SKM-1 treated with dmso at 0.1 percent for 144 hours (cell line): ENCODE results near the gene RASAL2.
"Not testable (repeated sequence)": the region's sequence is repeated elsewhere in the genome, so short reads cannot be mapped to it uniquely, and the experiment has no call there.

Experiments
- DNase-seq: peaks from one replicate; lab custom pipeline; 2025; ENCODE audit not compliant: unreplicated experiment; lab: John Stamatoyannopoulos, UW

Gene RASAL2

DNA sequence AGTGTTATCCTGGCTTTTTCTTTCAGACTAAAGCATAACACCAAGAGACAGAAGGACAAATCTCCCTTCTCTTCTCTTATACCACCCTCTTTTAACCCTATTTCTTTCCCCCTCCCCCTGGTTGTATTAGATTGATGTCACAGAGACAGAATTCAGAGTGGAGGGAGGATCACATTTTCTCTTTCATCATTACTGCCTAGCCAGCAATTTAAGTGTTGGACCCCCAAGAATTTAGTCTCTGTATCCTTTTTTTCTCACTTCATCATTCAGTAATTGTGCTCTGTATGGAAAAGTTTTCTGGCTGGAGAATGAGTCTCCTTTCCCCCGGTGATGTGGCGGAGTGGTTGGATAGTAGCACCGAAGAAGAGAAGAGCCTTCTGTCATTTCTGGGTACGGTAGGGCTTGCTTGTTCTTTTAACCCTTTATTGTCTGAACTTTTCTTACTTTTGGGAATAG, 278.1 kb downstream of the RASAL2 start:
- no peak for DNase-seq

DNA sequence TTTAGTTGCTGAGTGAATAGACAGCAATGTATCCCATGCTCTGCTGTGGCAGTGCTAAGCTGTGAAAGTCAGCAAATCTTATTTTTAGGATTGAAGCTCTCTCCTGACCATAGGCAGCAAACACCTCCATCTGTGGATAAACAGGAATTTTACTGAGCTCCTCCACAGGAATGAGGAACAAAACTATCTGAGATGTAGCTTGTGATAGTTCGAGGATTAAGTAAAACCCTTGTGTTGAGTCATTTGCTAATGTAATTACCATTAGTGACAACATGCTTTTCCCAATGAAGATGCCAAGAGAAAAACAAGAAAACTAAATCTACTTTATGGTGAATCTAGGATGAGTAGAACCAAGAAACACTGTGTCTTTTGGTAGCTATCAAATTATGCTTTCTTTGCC, 280.1 kb downstream of the RASAL2 start:
- DNase-seq: no peak

DNA sequence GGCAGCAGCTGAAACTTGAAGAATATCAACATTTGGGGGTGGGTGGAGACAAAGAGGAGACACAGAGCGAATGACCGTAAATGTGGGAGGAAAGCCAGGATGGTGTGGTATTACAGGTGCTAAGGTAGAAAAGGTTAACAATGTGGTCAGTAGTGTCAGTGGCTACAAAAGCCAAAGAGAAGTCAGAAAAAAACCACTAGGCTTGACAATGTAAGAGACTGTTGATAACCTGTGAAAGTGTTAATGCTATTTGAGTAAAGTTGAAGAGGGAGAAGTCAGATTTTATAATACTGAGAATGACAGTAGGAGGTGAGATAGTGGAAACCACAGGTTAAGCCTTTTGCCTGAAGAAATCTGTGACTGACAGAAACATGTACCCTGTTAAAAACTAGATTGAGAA, 282.1 kb downstream of the RASAL2 start:
- no peak for DNase-seq

DNA sequence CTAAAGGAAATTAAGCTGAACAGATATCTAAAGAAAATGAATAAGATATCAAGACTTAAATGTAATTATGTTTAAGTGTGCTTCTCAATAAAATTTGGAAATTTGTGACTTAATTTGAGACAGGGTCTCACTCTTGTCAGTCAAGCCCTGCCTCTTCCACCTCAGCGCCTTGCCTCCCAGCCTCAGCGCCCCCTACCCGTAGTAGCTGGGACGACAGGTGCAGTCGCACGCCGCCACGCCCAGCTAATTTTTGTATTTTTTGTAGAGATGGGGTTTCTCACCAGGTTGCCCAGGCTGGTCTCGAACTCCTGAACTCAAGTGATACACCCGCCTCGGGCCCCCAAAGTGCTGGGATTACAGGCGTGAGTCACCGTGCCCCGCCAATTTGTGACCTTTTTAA, 285.9 kb downstream of the RASAL2 start:
- DNase-seq: no peak

DNA sequence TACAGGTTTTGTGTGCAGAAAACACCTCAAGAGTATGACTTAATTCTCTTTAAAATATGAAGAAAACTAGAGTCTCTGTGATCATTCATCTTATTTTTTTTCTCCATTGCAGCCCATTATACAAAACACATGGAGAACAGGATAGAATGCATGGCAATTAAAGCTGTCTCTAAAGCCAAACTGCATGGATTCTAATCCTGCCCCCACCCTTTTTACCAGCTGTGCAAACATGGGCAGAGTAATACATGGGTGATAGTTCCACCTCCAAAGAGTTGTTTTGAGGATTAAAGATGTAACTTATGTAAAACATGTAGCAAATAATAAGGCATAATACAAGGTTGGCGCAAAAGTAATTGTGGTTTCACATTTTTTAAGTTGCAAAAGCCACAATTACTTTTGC, 288.5 kb downstream of the RASAL2 start:
- DNase-seq: no peak

DNA sequence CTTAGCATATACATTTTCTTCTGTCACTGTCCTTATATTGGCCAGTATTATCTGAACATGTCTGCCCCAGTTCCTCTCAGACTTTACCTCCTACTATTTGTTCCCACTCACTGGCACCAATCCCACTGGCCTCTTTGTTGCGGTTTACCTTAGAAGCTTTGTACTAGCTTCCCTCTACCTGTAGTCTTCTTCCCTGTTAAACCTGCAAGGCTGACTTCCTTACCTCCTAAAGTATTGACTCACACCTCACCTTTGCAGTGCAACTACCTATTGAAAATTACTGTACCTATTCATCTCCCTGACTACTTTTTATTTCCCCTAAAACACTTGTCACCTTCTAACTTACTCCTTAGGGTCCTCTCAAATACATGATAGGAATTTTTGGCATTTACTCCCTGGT, 291.8 kb downstream of the RASAL2 start:
- DNase-seq: no peak

DNA sequence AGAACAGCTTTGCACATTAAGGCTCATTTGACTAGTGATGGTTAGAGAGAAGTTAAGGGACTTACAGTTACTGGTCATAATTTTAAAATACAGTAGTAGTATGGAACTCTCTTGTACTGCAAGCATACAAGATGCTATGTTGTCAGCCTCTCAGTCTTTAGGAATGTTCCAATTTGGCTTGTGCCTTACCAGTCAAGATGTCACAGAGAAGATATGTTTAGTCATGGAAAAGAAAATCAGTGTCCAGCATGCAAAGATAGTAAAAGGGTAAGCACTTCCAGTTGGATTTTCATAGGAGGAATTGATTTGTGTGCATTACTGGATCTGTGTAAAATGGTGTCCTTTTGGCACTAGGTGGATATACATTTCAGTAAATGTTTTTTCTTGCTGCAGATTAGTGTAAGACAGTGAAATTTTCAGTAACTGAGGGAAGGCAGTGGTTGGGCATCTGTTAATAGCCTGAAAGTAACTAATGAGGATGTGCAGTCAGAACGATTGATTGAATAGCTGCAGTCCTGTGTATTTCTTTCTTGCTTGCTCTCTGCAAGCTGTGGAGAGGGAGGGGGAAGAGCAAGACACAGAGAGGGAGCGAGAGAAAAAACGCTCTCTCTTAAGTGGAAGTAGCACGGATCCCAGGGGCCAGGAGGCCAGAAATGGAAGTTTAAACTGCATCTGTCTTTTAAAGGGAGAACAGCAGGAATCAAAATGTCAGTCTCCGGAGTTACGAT, 294.7 kb downstream of the RASAL2 start:
- DNase-seq: no peak

DNA sequence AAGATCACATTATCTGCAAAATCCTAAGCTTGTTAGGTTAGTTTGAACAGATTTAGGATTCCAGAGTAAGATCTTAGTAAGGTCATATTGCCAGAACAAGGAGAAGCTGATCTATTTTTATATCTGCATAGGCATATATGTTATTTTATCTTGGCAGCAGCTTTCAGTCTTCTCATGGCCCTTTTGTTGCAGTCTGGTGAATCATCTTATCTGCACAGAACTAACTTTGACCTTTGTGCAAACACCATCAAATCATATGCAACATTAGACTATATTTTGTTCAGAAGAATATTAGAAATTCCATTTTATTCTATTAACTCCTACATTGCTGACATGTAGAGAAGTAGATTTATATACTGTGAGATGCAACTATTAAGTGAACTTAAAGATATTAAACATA, 295.5 kb downstream of the RASAL2 start:
- no peak for DNase-seq

DNA sequence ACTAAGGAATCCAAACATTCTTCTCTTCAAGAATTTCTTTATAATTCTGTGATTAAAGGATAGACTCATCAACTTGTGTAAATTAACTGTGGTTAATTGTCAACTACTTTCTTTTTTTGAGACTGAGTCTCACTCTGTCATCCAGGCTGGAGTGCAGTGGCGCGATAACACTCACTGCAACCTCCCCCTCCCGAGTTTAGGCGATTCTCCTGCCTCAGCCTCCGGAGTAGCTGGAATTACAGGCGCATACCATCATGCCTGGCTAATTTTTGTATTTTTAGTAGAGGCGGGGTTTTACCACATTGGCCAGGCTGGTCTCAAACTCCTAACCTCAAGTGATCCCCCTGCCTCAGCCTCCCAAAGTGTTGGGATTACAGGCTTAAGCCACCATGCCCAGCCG, 296.4 kb downstream of the RASAL2 start:
- DNase-seq: not testable (repeated sequence)

DNA sequence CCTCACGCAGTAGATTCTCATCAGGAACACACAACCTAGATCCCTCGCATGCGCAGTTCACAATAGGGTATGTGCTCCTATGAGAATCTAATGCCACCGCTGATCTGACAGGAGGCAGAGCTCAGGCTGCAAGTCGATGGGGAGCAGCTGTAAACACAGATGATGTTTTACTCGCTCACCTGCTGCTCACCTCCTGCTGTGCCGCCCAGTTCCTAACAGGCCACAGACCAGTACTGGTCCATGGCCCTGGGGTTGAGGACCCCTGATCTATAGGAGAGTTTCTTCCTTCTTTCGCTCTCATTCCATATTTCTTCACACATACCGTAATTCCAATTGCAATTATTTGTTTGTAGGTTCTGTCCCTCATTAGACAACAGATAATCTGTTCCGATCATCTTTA, 299.5 kb downstream of the RASAL2 start:
- no peak for DNase-seq

DNA sequence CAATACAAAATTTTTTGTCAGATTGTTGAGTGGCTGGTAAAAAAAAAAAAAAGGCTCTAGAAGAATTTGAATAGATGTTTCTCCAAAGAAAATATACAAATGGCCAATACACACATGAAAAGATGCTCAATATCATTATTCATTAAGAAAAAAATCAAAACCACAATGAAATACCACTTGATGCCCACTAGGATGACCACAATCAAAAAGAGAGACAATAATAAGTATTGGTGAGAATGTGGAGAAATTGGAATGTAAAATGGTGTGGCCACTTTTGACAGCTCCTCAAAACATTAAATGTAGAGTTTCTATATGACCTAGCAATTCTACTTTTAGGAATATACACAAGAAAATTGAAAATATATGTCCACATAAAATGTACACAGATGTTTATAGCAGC, 302.9 kb downstream of the RASAL2 start:
- no peak for DNase-seq

DNA sequence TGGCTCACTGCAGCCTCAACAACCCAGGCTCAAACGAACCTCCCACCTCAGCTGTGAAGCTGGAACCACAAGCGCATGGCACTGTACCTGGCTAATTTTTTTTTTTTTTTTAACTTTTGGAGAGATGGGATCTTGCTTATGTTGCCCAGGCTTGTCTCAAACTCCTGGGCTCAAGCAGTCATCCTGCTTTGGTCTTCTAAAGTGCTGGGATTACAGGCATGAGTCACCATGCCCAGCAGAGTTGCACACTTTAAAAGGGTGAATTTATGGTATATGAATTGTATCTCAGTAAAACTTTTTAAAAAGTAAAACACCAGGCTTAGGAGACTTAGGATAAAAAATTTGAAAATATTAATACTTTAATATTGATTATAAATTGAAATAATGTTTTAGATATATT, 303.8 kb downstream of the RASAL2 start:
- DNase-seq: no peak

DNA sequence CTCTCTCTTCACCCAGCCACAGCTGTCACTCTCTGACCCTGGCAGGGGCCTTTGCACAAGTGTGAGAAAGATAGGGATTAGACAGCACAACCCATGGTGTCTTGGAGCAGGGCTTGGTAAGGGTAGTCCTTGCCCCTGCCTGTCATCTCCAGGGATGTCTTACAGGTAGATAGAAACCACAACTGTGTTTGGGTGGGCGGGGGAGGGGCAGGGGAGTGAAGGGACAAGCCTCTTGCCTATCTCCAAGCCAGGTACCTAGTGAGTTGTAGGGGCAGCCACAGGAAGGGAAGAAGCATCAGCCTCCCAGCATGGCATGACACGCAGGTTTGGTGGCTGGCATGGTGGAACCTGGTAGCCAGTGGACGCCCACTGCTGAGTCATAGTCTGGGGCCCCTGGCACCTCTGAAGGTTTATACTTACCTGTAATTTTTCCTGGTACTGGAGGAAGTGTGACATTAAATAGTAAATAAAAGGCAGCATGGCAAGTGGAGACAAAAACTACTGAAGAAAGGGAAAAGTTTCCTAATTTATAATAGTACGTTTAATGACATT, 305.3 kb downstream of the RASAL2 start:
- DNase-seq: no peak

DNA sequence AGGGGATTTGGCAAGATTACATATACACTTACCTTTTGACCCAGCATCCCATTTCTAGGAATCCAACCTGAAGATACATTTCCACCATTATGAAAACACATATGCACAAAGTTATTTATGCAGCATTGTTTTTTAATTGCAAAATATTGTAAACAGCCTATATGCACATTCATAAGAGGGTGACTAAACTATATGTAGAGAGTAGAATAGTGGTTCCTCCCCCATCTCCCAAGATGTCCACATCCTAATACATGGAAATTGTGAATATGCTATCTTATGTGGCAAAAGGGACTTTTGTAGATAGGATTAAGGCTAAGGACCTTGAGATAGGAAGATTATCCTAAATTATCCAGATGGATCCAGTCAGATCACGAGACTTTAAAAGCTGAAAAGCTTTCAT, 311.2 kb downstream of the RASAL2 start:
- no peak for DNase-seq

DNA sequence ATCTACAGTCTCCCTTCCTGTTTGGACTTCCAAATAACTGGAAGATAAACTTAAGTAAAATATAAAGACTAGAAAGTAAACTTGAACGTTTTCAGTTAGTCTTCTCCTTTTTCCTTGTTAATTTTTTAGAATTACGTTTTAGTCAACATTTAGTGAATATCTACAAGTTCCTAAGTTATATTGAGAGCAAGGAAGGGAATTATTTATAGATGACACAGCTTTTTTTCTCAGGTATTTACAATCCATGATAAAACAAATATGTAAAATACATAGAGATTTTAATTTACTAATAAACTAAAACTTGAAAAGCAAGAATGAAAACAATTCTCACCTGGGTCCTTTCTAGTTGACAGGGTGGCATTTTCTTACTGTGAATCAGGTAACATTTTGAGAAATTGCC, 313.3 kb downstream of the RASAL2 start:
- DNase-seq: no peak

DNA sequence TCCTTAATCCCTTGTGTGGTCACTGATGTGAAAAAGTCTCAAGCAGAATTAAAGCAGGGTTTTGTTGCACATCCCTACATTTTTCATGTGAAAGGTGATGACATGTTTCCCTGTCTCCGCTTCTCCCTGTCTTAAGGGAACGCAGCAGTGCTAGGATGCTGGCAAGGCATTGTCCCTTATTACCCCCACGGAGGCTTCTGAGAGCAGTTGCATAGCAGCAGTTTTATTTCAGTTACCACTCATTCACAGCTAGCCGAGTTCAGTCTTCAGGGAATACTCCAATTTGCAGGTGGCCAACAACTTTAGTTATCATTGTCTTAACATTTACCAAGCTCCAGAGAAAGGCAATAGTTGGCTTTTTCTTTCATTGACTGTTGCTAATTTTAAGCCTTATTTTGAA, 313.8 kb downstream of the RASAL2 start:
- DNase-seq: no peak

DNA sequence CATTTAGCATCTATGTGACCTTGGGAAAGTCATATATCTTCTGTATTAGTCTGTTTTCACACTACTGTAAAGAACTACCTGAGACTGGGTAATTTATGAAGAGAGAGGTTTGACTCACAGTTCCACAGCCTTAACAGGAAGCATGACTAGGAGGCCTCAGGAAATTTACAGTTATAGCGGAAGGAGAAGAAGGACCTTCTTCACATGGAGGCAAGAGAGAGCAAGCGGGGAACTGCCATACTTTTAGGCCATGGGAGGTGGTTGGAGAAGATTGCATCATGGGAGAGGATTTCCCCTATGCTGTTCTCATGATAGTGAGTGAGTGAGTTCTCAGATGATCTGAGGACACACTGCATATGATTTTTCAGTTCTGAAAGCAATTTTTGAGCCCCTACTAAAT, 315.0 kb downstream of the RASAL2 start:
- no peak for DNase-seq

DNA sequence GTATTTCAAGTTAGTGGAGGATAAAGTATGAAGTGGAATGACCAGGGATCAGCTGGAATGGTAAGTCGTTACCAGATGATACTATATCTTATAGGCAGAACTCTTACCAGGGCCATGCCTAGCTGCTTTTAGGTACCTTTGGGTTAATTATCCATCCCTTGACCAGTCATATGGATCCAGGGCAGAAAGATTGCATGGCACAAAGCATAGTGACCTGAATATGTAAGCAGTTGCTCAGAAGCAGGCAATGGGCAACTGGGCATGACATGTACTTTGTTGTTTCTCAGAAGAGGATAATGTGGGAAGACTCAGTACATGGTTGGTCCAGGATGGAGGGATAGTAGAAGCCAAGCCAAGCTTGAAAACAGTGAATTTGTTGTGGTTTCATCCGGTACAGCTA, 315.6 kb downstream of the RASAL2 start:
- DNase-seq: no peak

DNA sequence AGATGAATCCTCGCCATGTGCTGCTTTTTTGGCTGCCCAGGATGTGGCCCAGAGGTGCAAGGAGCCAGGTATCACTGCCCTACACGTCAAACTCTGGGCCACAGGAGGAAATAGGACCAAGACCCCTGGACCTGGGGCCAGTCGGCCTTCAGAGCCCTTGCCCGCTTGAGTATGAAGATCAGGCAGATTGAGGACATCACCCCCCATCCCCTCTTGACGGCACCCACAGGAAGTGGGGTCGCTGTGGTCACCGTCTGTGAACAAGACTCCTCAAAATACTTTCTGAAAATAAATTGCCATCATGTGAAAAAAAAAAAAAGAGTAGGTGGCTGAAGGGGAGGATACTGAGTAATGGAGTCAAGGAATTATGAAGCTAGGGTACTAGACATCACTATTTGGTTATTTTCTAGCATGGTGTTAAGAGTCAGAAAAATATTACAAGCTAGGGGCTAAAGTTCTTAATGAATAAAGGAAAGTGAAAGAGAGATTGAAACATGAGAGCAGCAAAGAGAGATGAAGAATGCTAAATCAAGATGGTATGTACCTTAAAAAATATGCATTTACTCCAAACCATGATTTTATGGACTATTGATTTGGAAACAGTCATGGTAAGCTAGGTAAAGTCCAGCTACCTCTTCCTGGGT, 318.0 kb downstream of the RASAL2 start:
- no peak for DNase-seq

DNA sequence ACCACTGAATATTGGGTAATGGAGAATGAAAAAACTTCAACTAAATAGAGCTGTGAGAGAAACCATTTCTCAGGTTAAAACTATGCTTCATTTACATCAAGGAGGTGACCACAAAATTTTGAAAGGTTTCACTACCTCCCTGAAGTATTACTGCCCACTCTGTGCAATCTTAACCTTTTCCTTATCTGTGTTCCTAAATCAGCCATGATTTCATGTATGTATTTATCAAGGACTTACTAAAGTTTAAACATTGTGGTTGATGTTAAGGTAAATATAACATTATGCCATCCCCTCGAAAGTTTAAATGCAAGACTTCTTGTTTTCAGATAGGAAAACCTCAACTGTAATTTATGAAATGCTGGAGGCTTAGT, 318.5 kb downstream of the RASAL2 start:
- DNase-seq: no peak

DNA sequence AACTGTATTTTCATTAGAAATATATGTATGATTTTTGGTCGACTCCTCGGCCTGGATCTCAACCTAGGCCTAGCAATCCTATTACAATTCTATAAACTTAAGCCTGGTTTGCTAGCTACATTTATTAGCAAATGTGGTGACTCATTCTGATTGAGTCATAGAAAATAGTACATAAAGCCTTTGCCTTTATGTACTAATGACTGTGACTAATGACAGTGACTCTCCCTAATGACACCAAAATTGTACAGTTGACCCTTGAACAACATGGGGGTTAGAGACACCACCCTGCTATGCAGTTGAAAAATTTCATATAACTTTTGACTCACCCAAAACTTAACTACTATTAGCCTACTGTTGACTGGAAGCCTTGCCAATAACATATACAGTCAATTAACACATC, 324.0 kb downstream of the RASAL2 start:
- DNase-seq: no peak

DNA sequence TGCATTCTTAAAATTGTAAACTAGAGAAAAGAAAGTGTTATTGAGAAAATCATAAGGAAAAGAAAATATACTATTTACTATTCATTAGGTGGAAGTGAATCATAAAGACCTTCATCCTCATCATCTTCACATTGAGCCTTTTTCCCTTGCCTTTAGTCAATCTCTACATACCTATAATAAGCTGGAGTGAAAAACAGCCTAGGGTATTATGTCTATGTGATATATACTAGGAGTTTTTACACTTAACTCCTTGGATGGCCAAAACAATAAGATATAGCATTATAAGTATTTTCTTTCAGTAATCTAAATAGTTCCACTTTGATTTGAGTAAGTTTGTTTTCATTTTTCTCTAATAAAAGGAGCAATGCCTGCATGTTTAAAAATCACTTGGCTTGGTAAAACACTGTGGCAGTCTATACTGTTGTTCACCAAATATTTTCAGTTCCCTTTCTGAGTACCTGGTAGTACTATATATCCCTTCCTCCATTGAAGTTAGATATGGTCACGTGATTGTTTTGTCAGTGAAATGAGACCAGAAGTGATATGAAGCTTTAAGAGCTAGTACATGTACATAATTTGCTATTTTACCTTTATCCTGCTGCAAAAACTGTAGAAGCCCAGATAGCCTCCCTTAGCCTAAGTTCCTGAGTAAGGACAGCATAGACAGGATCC, 324.5 kb downstream of the RASAL2 start:
- no peak for DNase-seq
